ENCODE results near the gene TRDMT1. TPM values are rescaled to one million over a fixed set of nuclear protein-coding genes. Genes with fewer than 3 reads are reported as not detected.

The TRDMT1 gene
- 14.4 TPM for total RNA-seq

GRCh38 chr10:17200912-17201793 lies at the start of gene TRDMT1:
Gene TRDMT1 (minus strand): TSS chr10:17201672. CDS start chr10:17201634, 38 bp downstream.
- DNase-seq, result peak; percentile 95

- no peak for DNase-seq
Measured at GRCh38 chr10:17250736-17251135, 49.3 kb upstream of the TRDMT1 start.

- DNase-seq, result no peak
Measured at GRCh38 chr10:17249820-17250219, 48.3 kb upstream of the TRDMT1 start.

GRCh38 chr10:17248964-17249363 lies 47.5 kb upstream of the TRDMT1 start:
- DNase-seq, result no peak

GRCh38 chr10:17247210-17247609 lies 45.7 kb upstream of the TRDMT1 start:
- no peak for DNase-seq

- DNase-seq, result no peak
Measured at GRCh38 chr10:17244700-17245365, 43.4 kb upstream of the TRDMT1 start.

GRCh38 chr10:17241611-17242333 lies 40.3 kb upstream of the TRDMT1 start:
- no peak for DNase-seq

- DNase-seq, result no peak
Measured at GRCh38 chr10:17240616-17241015, 39.1 kb upstream of the TRDMT1 start.

GRCh38 chr10:17240096-17240495 lies 38.6 kb upstream of the TRDMT1 start:
- no peak for DNase-seq

GRCh38 chr10:17239345-17240085 lies 38.0 kb upstream of the TRDMT1 start:
- DNase-seq, result no peak

GRCh38 chr10:17238445-17239291 lies 37.2 kb upstream of the TRDMT1 start:
- DNase-seq, result no peak

- DNase-seq, result no peak
Measured at GRCh38 chr10:17237915-17238444, 36.5 kb upstream of the TRDMT1 start.

- DNase-seq, result no peak
Measured at GRCh38 chr10:17237149-17237527, 35.7 kb upstream of the TRDMT1 start.

GRCh38 chr10:17236468-17237148 lies 35.1 kb upstream of the TRDMT1 start:
- peak; percentile 45 for DNase-seq

GRCh38 chr10:17235136-17235535 lies 33.7 kb upstream of the TRDMT1 start:
- DNase-seq, result no peak

GRCh38 chr10:17234431-17234945 lies 33.0 kb upstream of the TRDMT1 start:
- DNase-seq, result no peak

GRCh38 chr10:17233286-17233991 lies 32.0 kb upstream of the TRDMT1 start:
- DNase-seq, result no peak

GRCh38 chr10:17232276-17232960 lies 30.9 kb upstream of the TRDMT1 start:
- DNase-seq, result no peak

GRCh38 chr10:17231788-17232187 lies 30.3 kb upstream of the TRDMT1 start:
- DNase-seq, result no peak
